Measurements from ENCODE around the gene CYSTM1. TPM values are rescaled to one million over a fixed set of nuclear protein-coding genes. Genes with fewer than 3 reads are reported as not detected.

CYSTM1 gene
- total RNA-seq, 4 donors from 2014 or later = 44.9 to 77.6 (median 63.5) TPM

- Histone ChIP-seq H3K27ac (no peak overlapping the region), H3K4me3 (no peak overlapping the region), H3K27me3 (no peaks in the 10 kb centered on the region), H3K36me3 (no peaks in the 10 kb centered on the region), H3K9me3 (no peaks in the 10 kb centered on the region), H3K4me1 (peaks cover 0 to 12% (median 0%) of the 10 kb centered on the region in 4 donors)
- no peak for TF ChIP-seq POLR2A (IDR thresholded peaks at IDR 0.05)
- no peak for TF ChIP-seq EP300 (IDR thresholded peaks at IDR 0.05)
- TF ChIP-seq, protein P1, sequence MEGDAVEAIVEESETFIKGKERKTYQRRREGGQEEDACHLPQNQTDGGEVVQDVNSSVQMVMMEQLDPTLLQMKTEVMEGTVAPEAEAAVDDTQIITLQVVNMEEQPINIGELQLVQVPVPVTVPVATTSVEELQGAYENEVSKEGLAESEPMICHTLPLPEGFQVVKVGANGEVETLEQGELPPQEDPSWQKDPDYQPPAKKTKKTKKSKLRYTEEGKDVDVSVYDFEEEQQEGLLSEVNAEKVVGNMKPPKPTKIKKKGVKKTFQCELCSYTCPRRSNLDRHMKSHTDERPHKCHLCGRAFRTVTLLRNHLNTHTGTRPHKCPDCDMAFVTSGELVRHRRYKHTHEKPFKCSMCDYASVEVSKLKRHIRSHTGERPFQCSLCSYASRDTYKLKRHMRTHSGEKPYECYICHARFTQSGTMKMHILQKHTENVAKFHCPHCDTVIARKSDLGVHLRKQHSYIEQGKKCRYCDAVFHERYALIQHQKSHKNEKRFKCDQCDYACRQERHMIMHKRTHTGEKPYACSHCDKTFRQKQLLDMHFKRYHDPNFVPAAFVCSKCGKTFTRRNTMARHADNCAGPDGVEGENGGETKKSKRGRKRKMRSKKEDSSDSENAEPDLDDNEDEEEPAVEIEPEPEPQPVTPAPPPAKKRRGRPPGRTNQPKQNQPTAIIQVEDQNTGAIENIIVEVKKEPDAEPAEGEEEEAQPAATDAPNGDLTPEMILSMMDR (IDR thresholded peaks at IDR 0.05) = no peak
- 56 to 80% methylated on average over 2 to 4 of the region's 4 CpGs for WGBS, 2 donors
- no peak for DNase-seq (ENCODE audit: low spot score in 2 of 2)
These were observed 39.8 kb downstream of the CYSTM1 start for GRCh38 chr5:140214831-140215230.

DNA sequence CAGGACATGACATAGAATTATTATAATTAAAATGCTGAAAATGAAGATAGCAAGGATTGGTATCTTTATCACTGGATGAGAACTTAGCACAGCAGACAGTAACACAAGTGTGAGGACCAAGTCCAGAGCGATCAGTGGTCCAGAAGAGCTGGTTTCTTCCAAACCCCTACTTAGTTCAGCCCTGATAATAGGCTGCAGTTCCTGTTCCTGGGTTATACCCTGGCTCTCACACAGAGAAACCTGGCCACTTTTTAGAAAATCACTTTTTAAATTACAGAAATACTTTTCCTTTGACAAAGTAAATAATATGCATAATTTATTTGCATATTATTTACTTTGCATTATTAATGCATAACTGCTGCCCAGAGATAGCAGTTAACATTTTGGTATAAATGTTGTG lies 40.3 kb downstream of the CYSTM1 start:
- Histone ChIP-seq H3K36me3 (no peaks in the 10 kb centered on the region), H3K4me3 (no peak overlapping the region), H3K4me1 (peaks cover 0 to 13% (median 0%) of the 10 kb centered on the region in 4 donors), H3K27me3 (no peaks in the 10 kb centered on the region), H3K27ac (no peak overlapping the region), H3K9me3 (no peaks in the 10 kb centered on the region)
- 88 to 96% methylated on average over 1 of the region's 1 CpG for WGBS, 2 donors
- TF ChIP-seq POLR2A (IDR thresholded peaks at IDR 0.05) = no peak
- TF ChIP-seq EP300 (IDR thresholded peaks at IDR 0.05) = no peak
- TF ChIP-seq, protein P1 (IDR thresholded peaks at IDR 0.05) = no peak
- DNase-seq (ENCODE audit: low spot score in 2 of 2) = no peak

GRCh38 chr5:140216478-140217074 lies 41.6 kb downstream of the CYSTM1 start:
- Histone ChIP-seq H3K4me3 (no peak overlapping the region), H3K36me3 (no peaks in the 10 kb centered on the region), H3K27me3 (no peaks in the 10 kb centered on the region), H3K9me3 (no peaks in the 10 kb centered on the region), H3K27ac (peak overlapping the region in 1 of 4 donors; percentile 22), H3K4me1 (peaks cover 0 to 13% (median 0%) of the 10 kb centered on the region in 4 donors)
- TF ChIP-seq, protein P1 (IDR thresholded peaks at IDR 0.05) = no peak
- TF ChIP-seq EP300 (IDR thresholded peaks at IDR 0.05) (no peak), POLR2A (IDR thresholded peaks at IDR 0.05) (no peak)
- WGBS, 2 donors = 74 to 87% methylated on average over 5 of the region's 5 CpGs
- no peak for DNase-seq (ENCODE audit: low spot score in 2 of 2)

DNA sequence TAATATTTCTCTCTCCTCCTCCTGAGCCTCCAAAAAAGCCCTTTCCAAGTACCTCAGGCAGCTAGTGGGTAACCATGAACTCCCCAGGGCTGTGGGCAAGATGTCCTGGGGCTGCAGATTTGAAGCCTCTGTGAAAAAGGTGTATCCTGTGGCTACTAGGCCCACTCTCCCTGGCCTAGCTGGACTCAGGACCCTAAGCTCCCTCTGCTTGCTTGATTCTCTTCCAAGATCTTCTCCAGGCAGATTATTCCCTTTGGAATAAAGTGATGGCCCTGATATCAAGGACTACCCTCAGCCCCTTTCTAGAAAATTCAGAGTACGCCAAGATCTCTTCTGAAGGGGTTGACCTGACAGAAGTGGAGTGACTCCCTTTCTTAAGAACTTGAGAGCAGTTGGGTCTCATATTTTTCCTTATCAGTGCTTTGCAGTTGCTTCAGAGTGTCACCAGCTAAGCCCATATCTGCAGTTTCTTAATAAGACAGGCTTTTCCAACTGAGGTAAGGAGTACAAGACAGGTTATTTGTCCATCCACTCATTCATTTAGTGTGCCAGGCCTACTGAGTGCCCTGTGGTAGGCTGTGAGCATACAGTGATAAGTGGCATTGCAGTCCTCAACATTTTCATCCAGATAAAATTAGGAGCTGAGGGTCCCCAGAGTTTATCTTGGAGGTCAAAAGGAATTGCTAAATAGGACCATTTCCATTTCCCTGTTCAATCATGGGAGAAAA lies 42.5 kb downstream of the CYSTM1 start:
- Histone ChIP-seq H3K9me3 (no peaks in the 10 kb centered on the region), H3K27me3 (no peaks in the 10 kb centered on the region), H3K4me3 (no peak overlapping the region), H3K36me3 (no peaks in the 10 kb centered on the region), H3K27ac (no peak overlapping the region), H3K4me1 (peaks cover 0 to 17% (median 0%) of the 10 kb centered on the region in 4 donors)
- no peak for DNase-seq (ENCODE audit: low spot score in 2 of 2)
- WGBS, 2 donors = 96 to 100% methylated on average over 1 of the region's 1 CpG
- TF ChIP-seq POLR2A (IDR thresholded peaks at IDR 0.05) (no peak), EP300 (IDR thresholded peaks at IDR 0.05) (no peak)
- TF ChIP-seq, protein P1 (IDR thresholded peaks at IDR 0.05) = no peak
